HS-5 (cell line): Measurements from ENCODE around the gene CXCL14.

Source experiments
- DNase-seq: peaks from one replicate; pipeline ENCODE4 v3.0.0-alpha.2; 2012; ENCODE audit warnings: low read depth

Gene CXCL14, protein sequence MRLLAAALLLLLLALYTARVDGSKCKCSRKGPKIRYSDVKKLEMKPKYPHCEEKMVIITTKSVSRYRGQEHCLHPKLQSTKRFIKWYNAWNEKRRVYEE

GRCh38 chr5:135578685-135579341 is at the start of gene CXCL14:
CXCL14 (minus strand) TSS chr5:135578991; CDS start chr5:135578778, 213 bp downstream.
- no peak for DNase-seq

DNA sequence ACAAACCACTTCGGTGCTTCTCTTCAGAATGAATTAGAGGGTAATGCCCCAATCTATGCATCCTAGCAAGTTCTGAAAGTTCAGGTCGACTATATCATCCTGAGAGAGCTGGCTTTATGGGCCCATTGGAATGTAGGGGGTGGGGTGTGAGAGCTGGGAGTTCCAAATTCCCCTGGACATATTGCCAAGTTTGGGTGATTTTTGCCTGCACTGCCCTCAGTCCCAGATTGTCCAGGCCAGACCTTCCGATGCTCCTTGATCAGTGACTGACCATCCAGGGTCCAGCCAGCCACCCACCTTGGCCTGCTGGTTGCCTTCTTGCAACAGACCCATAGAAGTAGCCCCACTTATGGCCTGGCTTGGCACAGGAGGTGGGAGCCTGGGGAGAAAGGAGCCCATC is 47.8 kb upstream of the CXCL14 start:
- no peak for DNase-seq

DNA sequence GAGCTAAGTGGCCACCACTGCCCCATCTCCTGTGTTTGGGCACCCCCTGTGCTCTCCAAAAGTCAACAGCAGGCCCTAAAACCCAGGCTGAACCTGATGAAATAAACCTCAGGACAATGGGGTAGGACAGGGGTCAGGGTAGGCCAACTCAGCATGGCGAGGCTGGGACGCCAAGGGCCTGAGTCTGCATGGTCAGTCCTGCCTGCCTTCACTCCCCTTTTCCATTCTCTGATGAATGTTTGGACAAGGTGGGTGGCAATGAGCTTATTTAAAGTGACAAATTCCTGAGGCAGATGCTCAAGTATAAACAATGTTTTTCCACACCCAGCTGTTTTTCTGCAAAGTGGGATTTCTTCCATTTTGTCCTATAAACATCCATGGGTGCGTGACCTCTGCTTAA is 47.2 kb upstream of the CXCL14 start:
- no peak for DNase-seq

GRCh38 chr5:135625486-135625885 is 46.7 kb upstream of the CXCL14 start:
- no peak for DNase-seq

GRCh38 chr5:135625061-135625460 is 46.3 kb upstream of the CXCL14 start:
- DNase-seq: no peak

DNA sequence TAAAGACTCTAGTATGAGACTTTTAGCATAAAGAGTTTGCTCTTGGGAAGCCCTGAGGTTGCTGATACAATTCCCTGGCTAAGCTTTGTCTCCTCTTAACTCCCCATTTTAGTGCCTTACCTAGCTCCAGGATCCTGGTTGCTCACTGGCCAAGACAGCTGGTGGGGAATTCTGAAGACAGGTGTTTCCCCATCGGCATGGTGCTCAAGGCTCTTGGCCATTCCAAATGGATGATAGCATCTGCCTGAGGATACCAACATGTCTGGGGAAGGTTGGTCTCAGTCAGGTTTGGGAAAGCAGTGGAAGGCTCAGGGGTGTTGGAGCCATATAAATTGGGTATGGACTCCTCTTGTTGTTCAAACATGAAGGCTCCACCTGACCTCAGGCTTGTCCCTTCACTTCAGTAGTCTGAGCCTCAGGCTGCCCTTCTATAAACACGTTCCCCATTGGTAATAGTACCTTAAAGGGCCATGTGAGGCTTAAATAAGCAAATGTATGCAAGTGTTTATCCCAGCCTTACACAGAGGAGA is 44.5 kb upstream of the CXCL14 start:
- DNase-seq: no peak

DNA sequence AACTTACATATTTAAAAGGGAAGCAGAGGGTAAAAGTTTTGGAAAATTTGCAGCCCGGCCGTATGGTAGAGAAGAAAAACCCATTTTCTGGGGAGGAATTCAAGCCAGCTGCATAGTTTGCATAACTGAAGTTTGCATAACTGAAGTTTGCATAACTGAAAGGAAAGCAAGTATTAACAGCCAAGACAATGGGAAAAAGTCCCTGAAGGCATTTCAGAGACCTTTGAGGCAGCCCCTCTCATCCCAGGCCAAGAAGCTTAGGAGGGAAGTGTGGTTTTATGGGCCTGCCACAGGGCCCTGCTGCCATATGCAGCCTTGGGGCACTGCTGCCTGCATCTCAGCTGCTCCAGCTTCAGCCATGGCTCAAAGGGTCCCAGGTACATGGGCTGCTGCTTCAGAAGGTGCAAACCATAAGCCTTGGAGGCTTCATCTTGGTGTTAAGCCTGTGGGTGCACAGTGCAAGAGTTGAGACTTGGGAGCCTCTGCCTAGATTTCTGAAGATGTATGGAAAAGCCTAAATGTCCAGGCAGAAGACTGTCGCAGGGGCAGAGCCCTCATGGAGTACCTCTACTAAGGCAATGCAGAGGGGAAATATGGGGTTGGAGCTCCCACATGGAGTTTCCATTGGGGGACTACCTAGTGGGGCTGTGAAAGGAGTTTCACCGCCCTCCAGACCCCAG is 36.9 kb upstream of the CXCL14 start:
- DNase-seq: no peak

GRCh38 chr5:135615171-135615570 is 36.4 kb upstream of the CXCL14 start:
- no peak for DNase-seq

DNA sequence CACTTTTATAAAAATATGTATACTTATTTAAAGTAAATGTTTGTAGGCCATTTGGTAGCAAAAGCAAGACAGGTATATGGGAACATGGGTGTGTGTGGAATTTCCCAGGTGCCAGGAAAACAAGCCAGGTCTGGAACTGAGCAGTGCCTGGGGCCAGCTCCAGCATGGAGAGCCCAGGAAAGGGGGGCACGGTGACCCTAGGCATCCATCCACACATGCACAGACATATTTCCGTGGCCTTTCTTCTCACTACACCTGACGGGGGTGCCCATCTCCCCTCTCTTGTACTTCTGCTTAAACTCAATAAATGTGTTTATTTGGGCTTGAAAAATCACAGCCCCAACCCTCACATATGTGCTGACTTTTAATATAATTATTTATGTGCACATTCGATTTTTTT is 31.2 kb upstream of the CXCL14 start:
- DNase-seq: no peak

- DNase-seq: no peak
These were observed 30.1 kb upstream of the CXCL14 start for GRCh38 chr5:135608761-135609443.

GRCh38 chr5:135608361-135608760 is 29.6 kb upstream of the CXCL14 start:
- no peak for DNase-seq

DNA sequence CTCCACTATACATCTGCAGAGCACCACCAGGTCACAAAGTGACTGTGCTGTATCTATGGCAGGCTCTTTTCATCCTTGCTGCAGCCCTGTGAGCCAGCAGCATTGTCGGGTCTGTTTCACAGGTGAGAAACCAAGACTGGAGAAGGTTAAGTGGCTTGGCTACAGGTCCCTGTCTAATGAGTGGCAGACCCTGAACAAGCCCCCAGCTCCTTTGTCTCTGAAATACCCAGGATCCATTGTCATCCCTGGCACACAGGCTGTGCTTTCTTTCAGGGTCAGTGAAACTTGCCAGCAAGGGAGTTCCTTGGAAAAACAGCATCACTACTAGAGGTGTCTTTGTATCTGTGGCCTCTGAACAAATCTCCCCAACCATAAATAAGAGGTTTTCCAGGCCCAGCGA is 27.6 kb upstream of the CXCL14 start:
- no peak for DNase-seq

- DNase-seq: no peak
These were observed 26.4 kb upstream of the CXCL14 start for GRCh38 chr5:135605221-135605620.

- DNase-seq: no peak
These were observed 25.3 kb upstream of the CXCL14 start for GRCh38 chr5:135604056-135604455.

DNA sequence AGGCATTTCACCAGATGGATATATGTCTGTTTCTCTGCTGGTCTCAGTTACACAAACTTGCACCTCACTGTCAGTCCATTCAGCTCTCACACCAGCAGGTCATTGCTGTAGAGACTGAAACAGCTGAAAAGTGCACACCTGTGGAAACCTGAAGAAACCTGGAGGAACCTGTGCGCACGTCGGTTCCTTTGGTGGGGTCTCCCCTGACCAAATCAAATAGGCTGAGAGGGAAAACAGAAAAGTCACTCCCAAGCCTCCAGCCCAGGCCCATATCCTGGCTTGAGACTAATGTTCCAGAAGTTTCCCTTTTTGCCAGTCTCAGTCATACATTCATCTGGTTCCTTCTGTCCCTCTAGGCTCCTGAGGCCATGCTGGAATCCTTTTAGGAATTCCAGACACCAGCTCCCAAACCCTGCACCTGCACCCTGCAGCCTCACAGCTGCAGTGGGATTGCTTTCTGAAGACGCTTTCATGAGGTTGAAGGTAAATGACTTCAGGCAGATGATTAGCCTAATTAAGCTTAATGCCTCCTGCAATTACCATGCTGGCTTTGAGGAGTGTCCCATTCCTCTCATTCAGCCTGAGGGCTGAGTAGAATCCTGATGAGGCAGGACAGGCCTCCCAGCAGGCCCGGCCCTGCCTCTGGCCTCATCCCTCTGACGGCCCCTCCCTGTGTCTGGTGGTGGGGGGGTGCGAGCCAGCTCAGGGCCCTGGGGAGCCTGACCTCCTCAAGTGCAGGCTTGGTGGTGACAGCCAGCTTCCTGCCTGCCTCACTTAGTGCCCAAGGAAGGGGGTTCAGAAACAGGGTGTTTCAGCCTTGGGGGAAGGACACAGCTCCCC is 24.3 kb upstream of the CXCL14 start:
- no peak for DNase-seq

GRCh38 chr5:135601466-135601865 is 22.7 kb upstream of the CXCL14 start:
- no peak for DNase-seq

GRCh38 chr5:135600971-135601381 is 22.2 kb upstream of the CXCL14 start:
- no peak for DNase-seq

- no peak for DNase-seq
These were observed 21.4 kb upstream of the CXCL14 start for GRCh38 chr5:135600152-135600570.

GRCh38 chr5:135599421-135600151 is 20.8 kb upstream of the CXCL14 start:
- DNase-seq: no peak

DNA sequence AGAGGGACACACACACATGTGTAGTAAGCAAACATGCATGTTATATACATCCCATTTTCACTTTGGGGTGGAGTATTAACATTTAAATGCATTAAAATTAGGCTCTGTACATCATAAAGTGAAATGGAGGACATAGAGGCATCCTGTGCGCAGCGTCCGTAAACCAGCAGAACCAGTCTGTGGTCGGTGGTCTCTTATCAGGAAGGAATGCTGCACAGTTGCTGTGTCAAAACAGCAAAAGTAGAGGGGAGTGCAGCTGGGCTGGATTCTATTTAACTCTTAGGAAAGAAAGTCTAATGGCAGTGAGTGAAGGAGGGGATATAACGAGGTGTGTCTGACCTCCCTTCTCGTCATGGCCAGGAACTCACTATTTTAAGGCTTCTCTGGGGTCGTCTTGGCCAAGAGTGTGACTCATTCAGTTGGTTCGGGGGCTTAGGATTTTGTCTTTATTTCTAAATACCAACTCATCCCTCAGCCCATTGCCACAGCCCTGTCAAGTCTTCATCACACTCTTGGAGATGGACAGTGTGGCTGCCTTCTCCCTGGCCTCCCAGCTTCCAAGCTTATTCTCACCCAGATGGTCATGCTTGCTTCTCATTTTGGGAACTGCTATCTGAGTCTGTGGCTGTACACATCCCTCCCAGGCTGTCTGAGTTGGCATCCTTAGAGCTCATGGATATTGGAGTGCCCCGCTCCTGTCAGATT is 20.1 kb upstream of the CXCL14 start:
- no peak for DNase-seq

GRCh38 chr5:135596788-135597187 is 18.0 kb upstream of the CXCL14 start:
- no peak for DNase-seq
